GM18499 (cell line): ENCODE measurements around the gene CYP27A1.

Source experiments
- ATAC-seq: cut with Tn5 transposase; IDR thresholded peaks from one replicate; pipeline ENCODE4 v1.9.1; 2021; ENCODE audit warnings: moderate number of reproducible peaks; ENCODE audit not compliant: insufficient read depth, unreplicated experiment

The CYP27A1 gene

GRCh38 chr2:218809515-218809914 is 27.6 kb downstream of the CYP27A1 start:
- no peak for ATAC-seq

- no peak for ATAC-seq
These were observed 28.3 kb downstream of the CYP27A1 start for GRCh38 chr2:218810256-218810655.

- ATAC-seq: no peak
These were observed 29.4 kb downstream of the CYP27A1 start for GRCh38 chr2:218811382-218811781.

GRCh38 chr2:218812096-218812815 is 30.3 kb downstream of the CYP27A1 start:
- ATAC-seq: no peak

- ATAC-seq: no peak
These were observed 30.9 kb downstream of the CYP27A1 start for GRCh38 chr2:218812861-218813260.

GRCh38 chr2:218813771-218814460 is 32.0 kb downstream of the CYP27A1 start:
- ATAC-seq: no peak

GRCh38 chr2:218814540-218815243 is 32.7 kb downstream of the CYP27A1 start:
- no peak for ATAC-seq

- no peak for ATAC-seq
These were observed 33.3 kb downstream of the CYP27A1 start for GRCh38 chr2:218815244-218815637.

GRCh38 chr2:218815649-218816048 is 33.7 kb downstream of the CYP27A1 start:
- ATAC-seq: no peak

- ATAC-seq: no peak
These were observed 34.6 kb downstream of the CYP27A1 start for GRCh38 chr2:218816561-218817011.

- ATAC-seq: no peak
These were observed 37.1 kb downstream of the CYP27A1 start for GRCh38 chr2:218819093-218819492.

- ATAC-seq: no peak
These were observed 38.9 kb downstream of the CYP27A1 start for GRCh38 chr2:218820746-218821369.

GRCh38 chr2:218821605-218822211 is 39.8 kb downstream of the CYP27A1 start:
- no peak for ATAC-seq

GRCh38 chr2:218822622-218823021 is 40.7 kb downstream of the CYP27A1 start:
- ATAC-seq: no peak

- no peak for ATAC-seq
These were observed 41.4 kb downstream of the CYP27A1 start for GRCh38 chr2:218823196-218823855.

GRCh38 chr2:218824004-218824403 is 42.1 kb downstream of the CYP27A1 start:
- ATAC-seq: no peak

- no peak for ATAC-seq
These were observed 44.8 kb downstream of the CYP27A1 start for GRCh38 chr2:218826791-218827190.

GRCh38 chr2:218827701-218828476 is 45.9 kb downstream of the CYP27A1 start:
- ATAC-seq: no peak

- ATAC-seq: no peak
These were observed 46.5 kb downstream of the CYP27A1 start for GRCh38 chr2:218828477-218828778.
